ENCODE results near the gene CYS1. TPM values are rescaled to one million over a fixed set of nuclear protein-coding genes. Genes with fewer than 3 reads are reported as not detected.
A peak's percentile ranks its signal among the peaks of the same experiment; 100 is the strongest.

Gene CYS1
- total and polyA plus RNA-seq, 11 donors, result 0.42 to 9.1 (median 2.5) TPM

DNA sequence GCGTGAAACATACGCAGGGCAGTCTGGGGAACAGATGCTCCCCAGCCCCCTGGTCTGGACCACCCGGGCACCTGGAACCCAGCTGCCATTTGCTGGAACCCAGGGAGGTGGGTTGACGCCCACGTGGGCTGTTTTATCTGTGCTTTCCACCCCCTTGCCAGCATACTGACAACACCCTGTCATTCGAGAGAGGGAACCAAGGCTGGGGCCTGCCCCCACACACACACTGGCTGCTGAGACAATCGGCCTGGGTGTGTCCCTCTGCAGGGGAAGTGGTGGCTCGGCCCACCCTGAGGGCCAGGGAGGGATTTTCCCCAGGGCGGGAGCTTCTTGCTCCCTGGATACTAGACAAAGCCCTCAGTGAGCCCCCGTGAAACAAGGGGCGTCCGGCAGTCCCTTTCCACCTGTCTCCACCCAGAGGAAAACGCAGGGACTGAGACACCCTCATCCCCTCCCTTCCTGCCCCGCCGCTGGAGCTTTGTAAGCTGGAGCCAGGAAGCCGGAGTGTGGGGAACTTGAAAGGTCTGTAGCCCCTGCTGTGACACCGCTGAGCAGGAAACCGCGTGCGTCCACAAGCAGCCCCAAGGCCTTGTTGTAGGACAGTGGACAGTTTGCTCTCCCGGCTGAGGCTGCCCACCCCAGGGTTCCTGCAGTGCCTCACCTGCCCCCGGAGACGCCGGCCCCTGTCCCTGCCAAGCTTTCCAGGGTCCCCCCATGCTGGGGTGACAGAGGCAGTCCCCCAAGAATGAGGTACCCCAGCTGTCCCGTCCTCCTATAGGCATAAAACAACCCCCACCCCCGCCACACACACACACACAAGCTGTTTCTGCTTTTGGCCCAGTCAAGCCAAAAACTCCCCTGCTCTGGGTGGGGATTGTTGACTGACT is 51.0 kb downstream of the CYS1 start:
- ATAC-seq (peak; percentile 74 to 95 (median 86)), DNase-seq (peak; percentile 81 to 87 (median 85))
- TF ChIP-seq, protein P1, sequence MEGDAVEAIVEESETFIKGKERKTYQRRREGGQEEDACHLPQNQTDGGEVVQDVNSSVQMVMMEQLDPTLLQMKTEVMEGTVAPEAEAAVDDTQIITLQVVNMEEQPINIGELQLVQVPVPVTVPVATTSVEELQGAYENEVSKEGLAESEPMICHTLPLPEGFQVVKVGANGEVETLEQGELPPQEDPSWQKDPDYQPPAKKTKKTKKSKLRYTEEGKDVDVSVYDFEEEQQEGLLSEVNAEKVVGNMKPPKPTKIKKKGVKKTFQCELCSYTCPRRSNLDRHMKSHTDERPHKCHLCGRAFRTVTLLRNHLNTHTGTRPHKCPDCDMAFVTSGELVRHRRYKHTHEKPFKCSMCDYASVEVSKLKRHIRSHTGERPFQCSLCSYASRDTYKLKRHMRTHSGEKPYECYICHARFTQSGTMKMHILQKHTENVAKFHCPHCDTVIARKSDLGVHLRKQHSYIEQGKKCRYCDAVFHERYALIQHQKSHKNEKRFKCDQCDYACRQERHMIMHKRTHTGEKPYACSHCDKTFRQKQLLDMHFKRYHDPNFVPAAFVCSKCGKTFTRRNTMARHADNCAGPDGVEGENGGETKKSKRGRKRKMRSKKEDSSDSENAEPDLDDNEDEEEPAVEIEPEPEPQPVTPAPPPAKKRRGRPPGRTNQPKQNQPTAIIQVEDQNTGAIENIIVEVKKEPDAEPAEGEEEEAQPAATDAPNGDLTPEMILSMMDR (IDR thresholded peaks at IDR 0.05), result peak in 4 of 12 donors; percentile 14 to 32 (median 24)
- peak in 1 of 2 donors; percentile 30 for TF ChIP-seq POLR2A (IDR thresholded peaks at IDR 0.05)
- WGBS, 4 donors, result 37 to 69% (median 48%) methylated on average over 20 to 26 of the region's 26 CpGs
- intact Hi-C loops (cut with DNase I), result loop anchor here in 3 of 10 donors (5.0 kb wide), 2 partner anchors 37 to 42 kb away; no protein-coding TSS in a partner anchor
- H3K4me1 ChIP-seq, result peaks cover 3 to 51% (median 27%) of the 10 kb centered on the region in 12 donors
- no peaks in the 10 kb centered on the region for H3K9me3 ChIP-seq
- H3K27me3 ChIP-seq, result no peaks in the 10 kb centered on the region
- H3K27ac ChIP-seq, result peak overlapping the region; percentile 68 to 93 (median 80)
- H3K36me3 ChIP-seq, result no peaks in the 10 kb centered on the region
- H3K4me3 ChIP-seq, result peak overlapping the region in 7 of 12 donors; percentile 0 to 50 (median 9)

DNA sequence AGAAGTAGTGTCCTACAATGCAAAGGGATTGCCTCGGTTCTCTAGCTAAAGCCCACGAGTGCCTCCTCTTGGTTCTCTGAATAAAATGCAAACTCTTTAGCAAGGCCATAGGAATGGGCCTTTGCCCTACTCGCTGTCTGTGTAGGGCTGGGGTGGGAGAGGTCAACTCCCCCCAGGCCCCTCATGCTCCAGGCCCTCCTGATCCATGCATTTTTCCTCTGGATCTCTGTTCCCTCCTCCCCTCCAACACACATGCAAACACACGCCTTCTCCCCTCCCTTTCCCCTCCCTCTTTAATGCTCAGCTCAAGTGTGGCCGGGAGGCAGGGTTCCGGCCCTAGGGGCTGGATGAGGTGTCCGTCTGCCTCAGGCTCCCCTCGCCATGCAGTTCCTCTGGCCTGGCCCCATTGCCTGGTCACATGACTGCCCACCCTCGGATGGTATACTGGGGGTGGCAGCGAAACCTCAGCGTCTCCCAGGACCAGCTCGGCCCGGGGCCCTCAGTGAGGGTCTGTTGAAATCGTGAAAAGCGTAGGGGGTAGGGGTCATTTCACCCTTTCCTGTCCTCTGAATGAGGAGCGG is 51.7 kb downstream of the CYS1 start:
- 80 to 82% (median 81%) methylated on average over 16 of the region's 16 CpGs for WGBS, 4 donors
- Histone ChIP-seq H3K9me3 (no peaks in the 10 kb centered on the region), H3K27ac (peak overlapping the region; percentile 68 to 93 (median 80)), H3K27me3 (no peaks in the 10 kb centered on the region), H3K4me1 (peaks cover 3 to 43% (median 27%) of the 10 kb centered on the region in 12 donors), H3K36me3 (no peaks in the 10 kb centered on the region), H3K4me3 (peak overlapping the region in 1 of 12 donors; percentile 50)
- intact Hi-C loops (cut with DNase I), result loop anchor here in 3 of 10 donors (5.0 kb wide), 2 partner anchors 36 to 41 kb away; no protein-coding TSS in a partner anchor
- ATAC-seq, result peak in 2 of 4 donors; percentile 4 to 18
- TF ChIP-seq, protein P1 (IDR thresholded peaks at IDR 0.05), result peak in 4 of 12 donors; percentile 12 to 29 (median 20)
- no peak for TF ChIP-seq POLR2A (IDR thresholded peaks at IDR 0.05)
- no peak for DNase-seq

DNA sequence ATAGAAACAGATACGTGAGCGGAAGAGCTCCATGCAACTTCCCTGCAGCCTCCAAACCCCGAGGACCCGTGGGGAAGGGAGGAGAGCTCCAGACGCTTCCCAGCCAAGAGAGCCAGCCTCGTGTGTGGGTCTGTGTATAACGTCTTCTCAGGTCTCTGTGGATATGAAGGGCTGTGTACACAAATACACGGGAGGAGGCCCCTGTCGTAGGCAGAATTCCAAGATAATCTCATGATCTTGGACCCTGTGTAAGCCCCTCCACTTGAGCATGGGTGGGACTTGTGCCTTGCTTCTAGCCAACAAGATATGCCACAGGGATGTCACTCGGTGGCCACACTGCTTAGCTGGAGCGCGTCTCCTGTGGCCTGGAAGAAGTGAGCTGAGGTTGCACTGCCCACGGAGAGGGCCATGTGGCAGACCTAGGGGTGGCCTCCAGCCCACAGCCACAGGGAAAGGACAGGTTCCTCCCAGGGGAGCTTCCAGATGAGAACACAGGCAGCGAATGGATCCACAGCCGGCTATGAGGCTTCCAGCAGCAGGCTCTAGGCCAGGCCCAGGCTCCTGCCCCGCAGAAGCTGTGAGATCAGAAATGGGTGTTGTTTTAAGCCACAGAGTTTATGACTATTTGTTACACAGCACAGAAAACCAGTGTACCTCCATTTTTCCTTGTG is 52.4 kb downstream of the CYS1 start:
- peaks cover 3 to 37% (median 27%) of the 10 kb centered on the region in 12 donors for H3K4me1 ChIP-seq
- H3K4me3 ChIP-seq, result no peak overlapping the region
- peak overlapping the region in 11 of 12 donors; percentile 70 to 93 (median 82) for H3K27ac ChIP-seq
- TF ChIP-seq POLR2A (IDR thresholded peaks at IDR 0.05), result no peak
- TF ChIP-seq, protein P1 (IDR thresholded peaks at IDR 0.05), result no peak
- DNase-seq (no peak), ATAC-seq (peak in 1 of 4 donors; percentile 8)
- H3K27me3 ChIP-seq, result no peaks in the 10 kb centered on the region
- 60 to 80% (median 77%) methylated on average over 13 to 16 of the region's 16 CpGs for WGBS, 4 donors
- H3K9me3 ChIP-seq, result no peaks in the 10 kb centered on the region
- intact Hi-C loops (cut with DNase I), result loop anchor here in 3 of 10 donors (5.0 kb wide), 2 partner anchors 35 to 40 kb away; no protein-coding TSS in a partner anchor
- no peaks in the 10 kb centered on the region for H3K36me3 ChIP-seq
